HG02571 (cell line): Measurements from ENCODE around the gene OSBPL10.
A peak's percentile ranks its signal among the peaks of the same experiment; 100 is the strongest.
"Not testable (repeated sequence)": the region's sequence is repeated elsewhere in the genome, so short reads cannot be mapped to it uniquely, and the experiment has no call there.

ENCODE experiments used
- ATAC-seq: cut with Tn5 transposase; IDR thresholded peaks from one replicate; pipeline ENCODE4 v1.9.1; 2021; ENCODE audit warnings: mild to moderate bottlenecking, moderate library complexity; ENCODE audit not compliant: unreplicated experiment

OSBPL10 gene

DNA sequence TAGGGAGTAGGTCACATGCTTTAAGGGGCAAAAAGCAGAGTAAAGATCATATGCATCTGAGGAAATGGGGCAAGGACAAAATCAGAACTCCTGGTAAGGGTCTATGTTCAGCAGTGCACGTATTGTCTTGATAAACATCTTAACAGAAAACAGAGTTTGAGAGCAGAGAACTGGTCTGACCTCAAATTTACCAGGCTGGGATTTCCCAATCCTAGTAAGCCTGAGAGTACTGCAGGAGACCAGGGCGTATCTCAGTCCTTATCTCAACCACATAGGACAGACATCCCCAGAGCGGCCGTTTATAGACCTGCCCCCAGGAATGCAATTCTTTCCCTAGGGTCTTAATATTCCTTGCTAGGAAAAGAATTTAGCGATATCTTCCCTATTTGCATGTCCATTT is 14.0 kb upstream of the OSBPL10 start:
- not testable (repeated sequence) for ATAC-seq

DNA sequence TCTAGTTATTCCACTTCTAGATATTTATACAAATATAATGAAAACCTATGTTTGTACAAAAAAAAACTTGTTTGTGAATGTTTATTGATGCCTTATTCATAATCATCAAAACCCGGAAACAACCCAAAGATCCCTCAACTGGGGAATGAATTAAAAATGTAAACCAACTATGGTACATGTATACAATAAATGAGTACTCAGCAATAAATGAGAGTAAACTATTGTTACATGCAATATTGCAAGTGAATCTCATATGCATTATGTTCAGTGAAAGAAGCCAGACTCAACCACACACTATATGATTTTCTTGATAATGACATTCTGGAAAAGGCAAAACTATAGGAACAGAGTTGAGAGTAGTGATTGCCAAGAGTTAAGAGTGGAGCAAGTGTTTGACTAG is 12.8 kb upstream of the OSBPL10 start:
- ATAC-seq: no peak

DNA sequence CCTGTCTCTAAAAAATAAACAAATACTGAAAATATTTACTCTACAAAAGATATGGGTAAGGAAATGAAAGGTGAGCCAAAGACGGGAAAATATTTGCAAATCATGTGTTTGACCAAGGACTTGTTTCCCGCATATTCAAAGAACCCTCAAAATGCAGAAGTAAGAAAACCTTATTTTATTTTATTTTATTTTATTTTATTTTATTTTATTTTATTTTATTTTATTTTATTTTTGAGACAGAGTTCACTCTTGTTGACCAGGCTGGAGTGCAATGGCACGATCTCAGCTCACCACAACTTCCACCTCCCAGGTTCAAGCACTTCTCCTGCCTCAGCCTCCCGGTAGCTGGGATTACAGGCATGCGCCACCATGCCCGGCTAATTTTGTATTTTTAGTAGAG is 11.9 kb upstream of the OSBPL10 start:
- not testable (repeated sequence) for ATAC-seq

DNA sequence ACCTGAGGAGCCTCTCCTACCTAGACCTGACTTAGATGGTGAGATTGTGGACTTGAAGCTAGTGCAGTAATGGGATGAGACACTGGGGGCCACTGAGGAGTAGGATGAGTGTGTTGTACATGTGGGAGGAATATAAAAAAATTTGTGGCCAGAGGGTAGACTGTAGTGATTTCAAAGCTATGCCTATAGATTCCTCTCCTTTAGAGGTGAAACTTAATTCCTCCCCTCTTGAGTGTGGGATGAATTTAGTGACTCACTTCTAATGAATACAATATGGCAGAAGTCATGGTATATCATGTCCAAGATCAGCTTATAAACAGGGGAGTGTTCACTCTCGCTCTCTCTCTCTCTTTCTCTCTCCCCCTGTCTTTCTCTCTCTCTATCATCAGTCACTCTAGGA is 7.2 kb upstream of the OSBPL10 start:
- no peak for ATAC-seq

DNA sequence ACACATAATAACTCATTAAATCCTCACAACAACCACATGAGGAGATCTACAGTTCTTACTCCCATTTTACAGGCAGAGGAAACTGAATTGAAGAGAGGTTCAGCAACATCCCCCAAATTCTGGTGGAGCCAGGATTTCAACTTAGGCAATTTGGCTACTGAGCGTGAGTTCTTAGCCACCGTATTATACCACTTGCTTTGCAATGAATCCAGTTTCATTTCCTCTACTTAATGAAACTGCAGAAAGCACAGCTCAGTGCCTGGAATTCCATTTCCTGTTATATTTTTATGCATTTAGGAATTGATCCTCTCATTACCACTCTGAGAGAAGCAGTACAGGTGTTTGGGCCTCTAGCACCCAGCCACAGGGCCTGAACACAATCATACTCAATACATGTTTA is 4.8 kb upstream of the OSBPL10 start:
- no peak for ATAC-seq

DNA sequence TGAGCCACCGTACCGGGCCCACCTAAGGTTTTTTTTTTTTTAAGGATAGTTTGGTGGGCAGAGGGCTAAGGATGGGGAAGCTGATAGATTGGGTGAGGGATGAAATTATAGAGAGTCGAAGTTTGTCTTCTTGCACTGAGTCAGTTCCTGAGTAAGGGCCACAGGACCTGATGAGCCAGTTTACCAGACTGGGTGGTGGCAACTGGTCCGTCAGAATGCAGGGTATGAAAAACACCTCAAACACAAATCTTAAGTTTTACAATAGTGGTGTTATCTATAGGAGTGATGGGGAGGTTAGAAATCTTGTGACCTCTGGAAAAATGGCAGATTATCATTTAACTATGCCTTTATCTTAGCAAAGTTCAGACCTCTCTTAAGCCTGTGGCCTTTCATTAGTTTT is 3.3 kb upstream of the OSBPL10 start:
- ATAC-seq: no peak

DNA sequence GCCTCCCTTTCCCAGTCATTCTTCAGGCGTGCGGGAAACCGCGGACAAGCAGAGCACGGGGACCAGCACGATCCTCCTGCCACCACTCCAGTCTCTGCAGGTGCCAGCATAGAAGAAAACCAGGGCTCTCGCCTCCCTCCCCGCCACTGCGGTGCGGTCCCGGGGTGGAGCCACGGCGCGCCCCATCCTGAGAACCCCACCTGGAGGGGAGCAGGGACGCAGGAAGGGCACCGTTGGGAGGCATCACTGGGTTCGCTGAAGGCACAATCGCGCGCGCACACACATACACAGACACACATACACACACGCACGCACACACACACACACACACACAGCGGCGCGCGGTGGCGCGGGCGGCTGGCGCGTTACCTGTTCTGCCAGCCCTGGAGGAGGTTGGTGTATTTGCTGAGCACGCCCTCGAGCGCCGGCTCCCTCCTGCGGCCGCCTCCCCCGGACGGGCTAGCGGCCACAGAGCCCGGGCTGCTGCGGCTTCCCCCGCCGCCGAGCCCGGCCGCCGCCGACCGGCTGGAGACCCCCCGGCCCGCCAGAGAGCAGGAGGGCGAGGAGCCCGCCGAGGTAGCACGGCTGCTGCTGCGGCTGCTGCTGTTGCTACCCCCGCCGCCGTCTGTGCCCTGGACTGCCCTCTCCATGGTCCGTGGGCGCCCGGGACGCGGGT is 394 bp downstream of the OSBPL10 start:
- no peak for ATAC-seq

DNA sequence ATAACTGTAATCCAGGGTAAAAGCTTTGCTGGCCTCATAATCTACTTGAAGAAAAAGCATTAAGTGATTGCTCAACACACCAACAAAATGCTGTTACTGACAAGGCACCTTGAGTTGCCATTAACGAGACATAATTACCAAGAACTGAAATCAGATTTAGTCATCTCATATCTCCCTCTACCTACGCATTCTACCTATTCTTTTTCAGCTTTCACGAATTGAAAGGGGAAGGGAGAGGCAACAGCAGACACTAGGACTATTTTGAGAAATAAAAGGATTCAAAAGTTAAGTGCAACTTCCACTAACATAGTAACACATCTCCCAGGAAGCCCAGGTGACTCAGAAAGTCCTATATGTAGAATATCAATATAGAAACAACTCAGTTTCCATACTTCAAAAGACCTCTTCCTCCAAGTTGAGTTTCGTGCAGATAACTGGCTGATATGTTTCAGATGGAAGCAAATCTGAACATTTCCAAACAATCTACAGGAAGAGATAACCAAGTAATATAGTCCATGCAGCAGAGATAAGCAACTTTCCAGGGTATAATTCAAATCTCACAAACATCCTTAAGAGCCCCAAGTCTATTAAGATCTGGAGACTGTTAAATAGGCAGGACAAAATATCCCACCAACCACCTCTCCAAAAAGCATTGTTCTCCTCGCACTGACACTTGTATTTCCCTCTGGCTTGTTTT is 1.9 kb downstream of the OSBPL10 start:
- peak; percentile 44 for ATAC-seq

DNA sequence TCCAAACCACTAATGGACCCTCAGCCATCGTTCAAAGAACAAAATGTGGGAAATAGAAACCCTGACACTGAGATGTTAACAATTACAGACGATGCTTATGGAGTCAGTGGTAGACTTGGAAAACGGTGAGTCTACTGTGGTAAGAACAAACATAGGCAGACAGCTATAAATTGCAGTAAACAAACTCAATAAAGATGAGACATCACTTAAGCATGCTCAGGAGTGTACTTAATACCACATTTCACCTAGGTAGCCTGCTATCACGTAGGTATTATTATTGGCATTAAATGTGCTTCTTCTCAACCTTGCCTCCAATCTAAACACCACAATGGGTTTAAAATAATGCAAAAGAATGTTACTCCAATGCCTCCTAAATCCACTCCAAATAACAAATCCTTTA is 2.5 kb downstream of the OSBPL10 start:
- ATAC-seq: no peak

DNA sequence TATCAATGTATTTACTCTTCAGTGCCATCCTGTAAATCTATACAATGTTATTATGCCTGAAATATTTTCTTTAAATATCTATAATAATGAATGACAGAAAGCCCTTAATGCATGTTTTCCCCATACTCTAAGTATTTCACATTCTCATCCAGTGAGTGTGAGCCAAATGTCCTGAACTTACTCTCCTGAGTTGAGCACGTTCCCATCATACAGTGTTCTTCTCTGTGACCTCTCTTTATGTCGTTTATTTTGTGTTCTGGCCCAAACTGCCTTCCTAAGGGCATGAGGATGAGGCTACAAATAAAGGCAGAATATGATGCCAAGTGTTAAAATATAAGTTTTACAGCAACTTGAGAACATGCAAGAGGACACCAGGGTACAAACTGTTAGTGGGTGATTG is 3.3 kb downstream of the OSBPL10 start:
- ATAC-seq: no peak

DNA sequence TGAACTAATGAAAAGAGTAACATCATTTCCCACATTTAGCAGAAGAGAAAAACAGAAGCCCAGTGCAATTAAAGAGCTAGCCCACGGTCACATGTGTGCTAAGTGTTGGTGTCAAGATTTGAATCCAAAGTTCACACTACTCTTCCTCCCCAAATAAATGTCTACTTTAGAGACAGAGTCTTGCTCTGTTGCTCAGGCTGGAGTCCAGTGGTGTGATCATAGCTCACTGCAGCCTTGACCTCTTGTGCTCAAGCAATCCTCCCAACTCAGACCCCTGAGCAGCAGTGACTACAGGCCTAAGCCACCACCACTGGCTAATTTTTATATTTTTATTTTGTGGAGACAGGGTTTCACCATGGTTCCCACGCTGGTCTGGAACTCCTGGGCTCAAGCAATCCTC is 4.8 kb downstream of the OSBPL10 start:
- ATAC-seq: no peak

DNA sequence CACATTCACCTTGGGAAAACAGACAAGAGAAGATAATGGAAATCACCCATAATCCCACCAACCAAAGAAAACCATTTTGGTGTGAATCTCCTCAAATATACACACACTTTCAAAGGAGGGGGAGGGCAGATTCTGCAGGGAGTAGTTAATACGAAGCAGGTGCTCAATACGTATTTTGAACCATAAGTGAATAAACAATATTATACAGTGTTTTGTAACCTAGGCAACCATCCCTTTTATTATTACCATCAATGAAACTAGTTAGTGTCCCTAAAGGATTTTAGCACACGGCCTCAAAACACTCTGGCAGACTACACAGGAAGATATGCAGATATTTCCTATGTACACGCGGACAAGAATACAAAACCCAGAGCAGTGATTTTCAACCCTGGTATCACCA is 6.1 kb downstream of the OSBPL10 start:
- no peak for ATAC-seq

DNA sequence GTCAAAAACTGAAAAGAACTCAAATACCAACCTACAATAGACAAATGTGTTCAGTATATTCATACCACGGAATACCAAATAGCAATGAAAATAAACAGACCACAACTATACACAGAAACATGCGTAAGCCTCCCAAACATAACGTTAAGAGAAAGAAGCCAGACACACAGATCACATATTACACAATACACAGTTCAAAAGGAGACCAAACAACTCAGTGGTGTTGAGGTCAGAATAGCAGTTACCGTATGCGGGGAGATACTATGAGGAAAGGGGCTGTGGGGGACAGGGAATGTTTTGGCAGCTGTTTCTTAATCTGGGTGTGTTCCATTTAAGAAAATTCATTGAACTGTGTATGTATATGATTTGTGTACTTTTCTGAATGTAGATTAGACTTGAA is 6.6 kb downstream of the OSBPL10 start:
- no peak for ATAC-seq

DNA sequence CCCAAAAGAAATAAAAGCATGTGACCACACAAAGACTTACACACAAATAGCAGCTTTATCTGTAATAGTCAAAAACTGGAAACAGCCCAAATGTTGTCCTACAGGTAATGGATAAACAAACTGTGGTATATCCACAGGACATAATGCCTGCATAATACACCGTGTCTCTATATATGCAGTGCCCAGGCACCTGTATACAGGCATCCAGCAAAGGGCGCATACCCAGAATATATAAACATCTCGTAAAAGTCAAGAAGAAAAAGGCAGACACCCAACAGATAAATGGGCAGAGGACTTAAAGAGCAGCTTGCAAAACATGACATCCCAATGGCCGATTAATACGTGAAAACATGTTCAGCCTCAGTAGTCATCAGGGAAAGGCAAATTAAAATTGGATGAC is 7.2 kb downstream of the OSBPL10 start:
- no peak for ATAC-seq

DNA sequence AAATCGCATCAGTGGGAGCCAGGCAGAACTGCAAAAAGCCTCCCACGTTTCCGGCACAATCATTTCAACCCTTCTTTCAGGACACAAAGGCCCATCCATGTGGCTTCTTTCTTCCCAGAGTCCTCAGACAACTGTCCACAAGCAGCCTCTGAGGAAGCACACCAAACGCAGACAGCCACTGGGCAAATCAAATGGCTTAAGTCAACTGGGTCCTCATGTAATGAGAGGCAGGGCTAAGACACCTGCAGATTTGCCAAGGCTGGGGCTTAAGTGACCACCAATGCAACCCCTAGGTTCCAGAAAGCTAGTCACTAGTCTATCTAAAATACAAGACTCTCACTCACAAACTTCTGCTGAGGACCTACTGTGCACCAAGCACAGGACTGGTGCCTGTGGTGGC is 8.0 kb downstream of the OSBPL10 start:
- no peak for ATAC-seq

DNA sequence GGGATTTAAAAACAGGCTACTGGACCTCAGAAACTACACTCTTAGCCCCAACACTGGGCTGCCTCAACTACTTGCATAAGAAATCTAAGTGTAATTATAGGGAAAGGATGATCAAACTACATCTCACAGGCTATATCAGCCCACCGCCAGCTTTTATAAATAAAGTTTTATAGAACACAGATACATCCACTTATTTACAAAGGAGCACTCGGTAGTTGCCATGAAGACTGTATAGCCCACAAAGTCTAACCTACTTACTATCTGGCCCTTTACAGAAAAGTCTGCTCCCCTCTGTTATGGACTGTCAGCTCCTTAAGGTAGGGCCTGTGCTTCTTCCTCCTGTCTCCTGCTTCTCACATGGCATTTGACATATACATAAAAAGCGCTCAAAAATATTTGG is 9.5 kb downstream of the OSBPL10 start:
- ATAC-seq: no peak

DNA sequence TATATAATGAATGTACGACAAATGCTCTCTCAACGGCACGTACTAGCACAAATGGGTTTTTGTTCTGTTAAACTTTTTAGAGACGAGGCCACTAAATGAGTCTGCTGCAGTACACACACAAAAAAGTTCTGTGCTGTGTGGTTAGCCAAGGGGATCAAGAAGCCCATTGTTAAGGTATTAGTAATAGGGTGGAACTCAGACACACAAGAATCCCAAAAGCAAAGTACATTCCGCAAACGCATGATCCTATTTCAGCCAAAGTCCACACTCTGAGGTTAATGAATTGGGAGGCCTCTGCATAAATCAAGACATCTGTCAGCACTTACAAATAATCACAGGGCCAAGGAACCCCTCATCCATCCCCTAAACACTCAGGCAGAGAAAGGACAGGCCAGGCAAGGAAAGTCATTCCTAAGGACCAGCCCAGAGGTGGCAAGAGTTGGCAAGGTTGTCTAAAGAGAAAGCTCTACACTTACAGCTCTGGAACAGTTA is 12.1 kb downstream of the OSBPL10 start:
- ATAC-seq: no peak

DNA sequence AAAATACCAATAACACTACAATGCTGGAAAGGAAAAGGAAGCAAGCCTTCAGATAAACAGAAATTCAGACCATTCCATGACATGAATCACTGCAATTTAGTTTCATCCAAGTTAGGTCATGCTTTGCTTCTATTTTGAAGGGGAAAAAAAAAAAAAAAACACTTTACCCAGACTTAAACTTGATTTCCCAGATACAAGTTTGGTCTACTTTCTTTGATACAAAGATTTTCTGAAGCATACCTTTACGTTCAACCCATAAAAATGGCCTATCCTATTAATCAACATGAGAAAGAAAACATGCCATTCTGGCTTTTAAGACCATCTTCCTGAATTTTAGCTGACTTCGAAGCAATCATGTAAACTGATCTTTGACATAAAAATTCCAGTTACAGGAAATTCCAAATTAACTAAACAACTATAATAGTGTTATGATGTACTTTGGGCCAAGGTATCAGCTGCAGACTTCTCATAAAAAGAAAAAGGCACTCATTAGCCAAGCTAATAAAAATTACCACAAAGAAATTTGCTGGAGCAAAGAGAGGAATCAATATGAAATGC is 12.6 kb downstream of the OSBPL10 start:
- no peak for ATAC-seq

DNA sequence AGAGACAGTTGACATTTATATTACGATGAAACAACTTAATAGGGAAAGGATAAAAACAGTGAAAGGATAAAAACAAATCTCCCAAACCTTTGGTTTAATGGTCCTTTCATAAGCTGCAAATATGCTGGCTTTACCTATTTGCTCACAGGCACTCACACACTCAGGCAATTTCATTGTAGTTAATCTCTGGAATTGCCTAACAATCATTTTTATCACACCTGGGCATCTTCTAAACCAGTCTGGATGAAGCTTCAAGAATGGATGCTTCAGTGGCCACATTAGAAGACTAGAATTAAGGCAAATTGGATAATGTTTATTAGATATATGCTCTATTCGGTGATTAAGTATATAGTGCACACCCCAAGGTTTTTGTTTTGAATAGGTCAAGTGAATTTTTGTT is 13.5 kb downstream of the OSBPL10 start:
- ATAC-seq: no peak

DNA sequence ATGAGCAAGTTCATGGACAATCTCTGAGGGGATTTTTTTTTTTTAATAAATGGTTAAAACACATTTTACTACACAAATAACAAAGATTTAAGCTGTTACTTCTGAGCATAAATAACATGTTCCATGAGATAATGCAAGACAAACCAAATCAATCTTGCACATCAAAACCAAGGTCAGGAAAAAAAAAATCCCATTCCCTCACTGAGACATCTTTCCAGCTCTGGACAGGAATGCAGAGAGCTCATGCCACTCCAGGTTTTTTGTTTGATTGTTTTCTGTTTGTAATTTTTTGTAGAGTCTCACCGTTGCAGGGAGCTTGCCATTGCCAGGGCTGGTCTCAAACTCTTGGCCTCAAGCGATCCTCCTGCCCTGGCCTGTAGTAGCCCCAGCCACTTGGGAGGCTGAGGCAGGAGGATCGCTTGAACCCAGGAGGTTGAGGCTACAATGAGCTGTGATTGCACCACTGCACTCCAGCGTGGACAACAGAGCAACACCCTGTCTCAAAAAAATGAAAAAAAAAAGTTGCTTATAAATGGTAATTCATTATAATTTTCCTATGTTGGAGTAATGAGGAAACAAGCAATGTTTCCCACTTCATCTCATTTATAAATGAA is 14.0 kb downstream of the OSBPL10 start:
- no peak for ATAC-seq

DNA sequence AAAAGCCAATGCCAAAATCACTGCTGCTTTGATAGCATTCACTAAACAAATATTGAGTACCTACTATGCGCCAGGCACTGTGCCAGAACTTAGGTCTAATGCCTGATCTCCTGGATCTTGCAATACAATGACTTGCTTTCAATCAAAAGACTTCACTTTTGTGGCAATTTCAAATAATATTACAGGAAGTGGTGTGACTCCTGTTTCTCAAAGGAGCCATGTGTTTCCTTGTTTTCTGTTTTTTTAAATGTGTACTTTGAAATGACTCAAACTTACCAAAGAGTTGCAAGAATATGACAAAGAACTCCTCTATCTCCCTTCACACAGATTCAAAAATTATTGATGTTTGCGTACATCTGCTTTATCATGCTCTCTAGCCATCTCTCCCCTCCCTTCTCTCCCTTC is 18.3 kb downstream of the OSBPL10 start:
- no peak for ATAC-seq
